Adrenal gland (tissue), 12 donors: Measurements from ENCODE around the gene SCN3B. TPM values are rescaled to one million over a fixed set of nuclear protein-coding genes. Genes with fewer than 3 reads are reported as not detected.

ENCODE experiments used
- DNase-seq, 7 donors: peaks; one replicate each; pipeline ENCODE4 v3.0.0-alpha.2; 2019 to 2020
- H3K27ac ChIP-seq, 5 donors: fragments of 200-600 bp; sonication (generic) in 4 of 5; 1 replicate in 3 of 5; 2 replicates in 2 of 5; pipeline versions ENCODE4 v1.5.1 to v1.8.0; 2016 to 2020; ENCODE audit warnings: mild to moderate bottlenecking in 1 of 5
- H3K27me3 ChIP-seq: fragments of 200-600 bp; 2 replicates; pipeline ENCODE4 v1.8.0; 2021
- H3K36me3 ChIP-seq, 2 donors: fragments of 200-600 bp; replicated peaks in 1 of 2; 1 replicate in 1 of 2; 2 replicates in 1 of 2; pipeline versions ENCODE4 v1.5.1 to v1.8.0; 2018 to 2022
- H3K4me1 ChIP-seq, 2 donors: fragments of 200-600 bp; replicated peaks in 1 of 2; 1 replicate in 1 of 2; 2 replicates in 1 of 2; pipeline versions ENCODE4 v1.5.1 to v1.8.0; 2018 to 2021
- H3K4me3 ChIP-seq, 4 donors: fragments of 200-600 bp; sonication (generic) in 3 of 4; one replicate each; pipeline ENCODE4 v1.5.1; 2016 to 2018
- H3K9me3 ChIP-seq, 3 donors: fragments of 200-600 bp; sonication (generic) in 1 of 3; replicated peaks in 1 of 3; 1 replicate in 2 of 3; 2 replicates in 1 of 3; pipeline versions ENCODE4 v1.5.1 to v1.8.0; 2016 to 2021
- CTCF ChIP-seq, 6 experiments: fragments of 450-650 bp in 4 of 6; fragments of 200-600 bp in 2 of 6; sonication (generic) in 1 of 6; IDR thresholded peaks; 1 replicate in 5 of 6; 2 replicates in 1 of 6; pipeline versions ENCODE4 v1.5.1 to v1.8.0; 2016 to 2021; ENCODE audit warnings: antibody characterized with exemption in 6 of 6, mild to moderate bottlenecking in 2 of 6, moderate library complexity in 1 of 6
- POLR2A ChIP-seq, 2 donors: fragments of 450-650 bp; IDR thresholded peaks; one replicate each; pipeline ENCODE4 v1.6.1; 2017; ENCODE audit warnings: antibody characterized with exemption in 2 of 2, mild to moderate bottlenecking in 2 of 2, moderate library complexity in 1 of 2
- WGBS, 4 donors: extraction: QIAGEN DNeasy Blood & Tissue Kit in 2 of 4; methylation state at CpG; one replicate each; pipeline versions ENCODE4 v1.1.5 to v1.1.7; 2013 to 2017; 5-methylcytosine and 5-hydroxymethylcytosine counted together
- intact Hi-C, 2 donors: fragments of 100-400 bp; cut with DNase I; formaldehyde crosslinking; loops; one replicate each; pipeline versions ENCODE4 v1.14.1 to v1.15.0; 2022 to 2023
- polyA plus RNA-seq, 3 donors: library from polyadenylated mRNA; stranded (reverse); fragments of 200-250 nt in 2 of 3; fragments of 350-450 nt in 1 of 3; fragmentation: Illumina TruSeq in 1 of 3; extraction: RNeasy Lipid Tissue Mini Kit (QIAGEN cat#74804) in 1 of 3; gene quantifications; one replicate each; pipeline ENCODE4 v1.2.3, GENCODE V29; 2013 to 2014
- total RNA-seq, 9 donors: library from RNA; depleted of rRNA in 4 of 9; stranded (reverse); fragments of >200 nt in 4 of 9; fragments of 120-200 nt in 1 of 9; fragmentation: NEBNext Ultra II Directional in 1 of 9; extraction: Animal tissue kit (Norgen Biotek cat#: 25700) in 1 of 9; gene quantifications; one replicate each; pipeline versions ENCODE4 v1.1.0 to v1.2.4, GENCODE V29; 2013 to 2023
- donor health status: healthy with polysubstance abuse.
- donor health status: Bipolar disorder and iron deficiency.
- donor health status: DM: yes; HTN: yes; CAD: no.
- donor health status: DM: no; HTN: no; CAD: no.
- donor health status: DM: no; HTN: no; CAD: no.
- donor health status: DM: yes; HTN: yes; CAD: no.

SCN3B gene
- total and polyA plus RNA-seq, 12 donors: 0.36 to 10.5 (median 4.0) TPM; not detected in 1

- WGBS, 4 donors: 66 to 79% (median 71%) methylated on average over 4 of the region's 4 CpGs
- intact Hi-C loops: loop anchor here (5.0 to 10.0 kb wide), 2 partner anchors 63 to 66 kb away; no protein-coding TSS in a partner anchor
- Histone ChIP-seq H3K27me3 (no peaks in the 10 kb centered on the region), H3K36me3 (no peaks in the 10 kb centered on the region), H3K27ac (no peak overlapping the region), H3K9me3 (no peaks in the 10 kb centered on the region), H3K4me3 (no peak overlapping the region), H3K4me1 (no peaks in the 10 kb centered on the region)
- no peak for TF ChIP-seq POLR2A (IDR thresholded peaks at IDR 0.05)
- TF ChIP-seq CTCF (IDR thresholded peaks at IDR 0.05): no peak
- no peak for DNase-seq
Observed at GRCh38 chr11:123641495-123641840, 13.0 kb downstream of the SCN3B start.

GRCh38 chr11:123640677-123641494 is 13.5 kb downstream of the SCN3B start:
- intact Hi-C loops: loop anchor here (5.0 to 10.0 kb wide), 2 partner anchors 64 to 66 kb away; no protein-coding TSS in a partner anchor
- no peak overlapping the region for H3K4me3 ChIP-seq
- TF ChIP-seq POLR2A (IDR thresholded peaks at IDR 0.05): no peak
- peak; percentile 57 to 78 (median 72) for TF ChIP-seq CTCF (IDR thresholded peaks at IDR 0.05)
- WGBS, 4 donors: 22 to 30% (median 29%) methylated on average over 19 to 22 of the region's 22 CpGs
- no peaks in the 10 kb centered on the region for H3K9me3 ChIP-seq
- DNase-seq: peak in 6 of 7 donors; percentile 36 to 79 (median 52)
- H3K36me3 ChIP-seq: no peaks in the 10 kb centered on the region
- H3K27me3 ChIP-seq: no peaks in the 10 kb centered on the region
- no peak overlapping the region for H3K27ac ChIP-seq
- no peaks in the 10 kb centered on the region for H3K4me1 ChIP-seq

GRCh38 chr11:123640029-123640428 is 14.4 kb downstream of the SCN3B start:
- H3K9me3 ChIP-seq: no peaks in the 10 kb centered on the region
- no peak overlapping the region for H3K4me3 ChIP-seq
- intact Hi-C loops: loop anchor here (5.0 to 10.0 kb wide), 2 partner anchors 65 to 67 kb away; no protein-coding TSS in a partner anchor
- H3K27me3 ChIP-seq: no peaks in the 10 kb centered on the region
- H3K36me3 ChIP-seq: no peaks in the 10 kb centered on the region
- no peak for DNase-seq
- H3K27ac ChIP-seq: no peak overlapping the region
- TF ChIP-seq CTCF (IDR thresholded peaks at IDR 0.05) (no peak), POLR2A (IDR thresholded peaks at IDR 0.05) (no peak)
- no peaks in the 10 kb centered on the region for H3K4me1 ChIP-seq
- 63 to 76% (median 70%) methylated on average over 5 of the region's 5 CpGs for WGBS, 4 donors

- intact Hi-C loops: no loop called here
- WGBS, 4 donors: 24 to 43% (median 40%) methylated on average over 3 of the region's 3 CpGs
Observed at GRCh38 chr11:123630126-123630608, 24.3 kb downstream of the SCN3B start.

More at GRCh38 chr11:123630126-123630608, 24.3 kb downstream of the SCN3B start:
- no peaks in the 10 kb centered on the region for H3K27me3 ChIP-seq
- DNase-seq: peak in 4 of 7 donors; percentile 43 to 60 (median 52)
- no peaks in the 10 kb centered on the region for H3K9me3 ChIP-seq
- peaks cover 0 to 3% of the 10 kb centered on the region in 2 donors for H3K36me3 ChIP-seq
- TF ChIP-seq POLR2A (IDR thresholded peaks at IDR 0.05): no peak
- TF ChIP-seq CTCF (IDR thresholded peaks at IDR 0.05): no peak
- H3K4me3 ChIP-seq: no peak overlapping the region
- peaks cover 10 to 27% of the 10 kb centered on the region in 2 donors for H3K4me1 ChIP-seq
- peak overlapping the region; percentile 20 to 82 (median 67) for H3K27ac ChIP-seq
